ENCODE measurements around the gene VASP.

Gene VASP

GRCh38 chr19:45470762-45471081, 36.6 kb upstream of the VASP start:
- TF ChIP-seq ZFX (IDR thresholded peaks at IDR 0.05): no peak
- H3K27ac ChIP-seq: no peak overlapping the region

DNA sequence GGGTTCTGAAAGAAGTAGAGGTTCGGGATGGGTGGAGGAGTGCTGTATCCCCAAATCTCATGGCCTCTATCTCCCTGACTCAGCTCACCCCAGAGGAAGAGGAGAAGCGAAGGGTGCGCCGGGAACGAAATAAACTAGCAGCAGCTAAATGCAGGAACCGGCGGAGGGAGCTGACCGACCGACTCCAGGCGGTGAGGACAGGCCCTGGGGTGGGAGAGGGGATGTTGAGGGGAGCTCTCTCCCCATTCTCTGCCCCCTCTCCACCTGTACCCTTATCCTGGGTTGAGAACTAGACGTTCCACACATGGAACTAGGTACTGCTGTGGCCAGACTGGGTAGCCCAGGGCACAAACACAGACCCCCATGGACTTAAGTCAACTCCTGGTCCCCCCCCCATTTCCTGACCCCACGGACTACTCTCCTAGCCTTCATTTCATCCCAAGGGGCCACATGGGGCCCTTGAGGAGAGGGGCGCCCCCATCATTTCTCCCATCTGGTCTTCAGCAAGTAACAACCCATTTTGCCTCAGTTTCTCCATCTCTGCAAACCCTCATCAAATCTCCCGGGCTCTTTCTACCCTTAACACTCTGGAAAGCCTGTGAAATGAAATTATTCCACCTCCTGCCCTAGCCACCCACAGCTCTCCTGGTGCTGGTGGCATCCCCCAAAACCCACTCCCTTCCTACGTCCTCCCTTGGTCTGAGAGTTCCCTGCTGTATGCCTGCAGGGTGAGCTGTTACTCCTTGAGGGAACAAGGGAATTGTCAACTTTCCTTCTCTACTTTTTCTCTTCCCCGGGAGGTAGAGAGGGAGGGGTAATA, 36.0 kb upstream of the VASP start:
- H3K27ac ChIP-seq: no peak overlapping the region

DNA sequence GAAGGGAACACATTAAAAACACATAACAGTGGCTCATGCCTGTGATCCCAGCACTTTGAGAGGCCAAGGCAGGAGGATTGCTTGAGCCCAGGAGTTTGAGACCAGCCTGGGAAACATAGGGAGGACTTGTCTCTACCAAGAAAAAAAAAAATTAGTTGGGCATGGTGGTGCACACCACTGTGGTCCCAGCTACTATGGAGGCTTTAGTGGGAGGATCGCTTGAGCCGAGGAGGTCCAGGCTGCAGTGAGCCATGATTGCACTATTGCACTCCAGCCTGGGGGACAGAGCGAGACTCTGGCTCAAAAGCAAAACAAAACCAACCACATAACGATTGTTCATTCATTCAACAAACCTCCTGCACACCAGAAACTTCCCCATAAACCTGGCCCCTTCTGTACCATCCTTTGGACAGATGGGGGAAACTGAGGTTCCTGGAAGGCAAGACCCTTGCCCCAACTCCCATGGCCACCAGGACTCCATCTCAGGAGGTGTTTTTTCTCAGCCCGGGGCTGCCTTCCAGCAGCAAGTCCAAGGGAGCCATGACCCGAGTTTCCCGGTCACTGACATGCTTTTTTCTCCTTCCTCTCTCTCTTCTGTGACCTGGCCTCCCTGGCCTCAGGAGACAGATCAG, 35.2 kb upstream of the VASP start:
- no peak overlapping the region for H3K27ac ChIP-seq
- TF ChIP-seq CTCF (conservative IDR thresholded peaks at IDR 0.05) (no peak), ZFX (IDR thresholded peaks at IDR 0.05) (no peak)

More for the DNA sequence above, 36.0 kb upstream of the VASP start:
- TF ChIP-seq CTCF (conservative IDR thresholded peaks at IDR 0.05) (no peak), ZFX (IDR thresholded peaks at IDR 0.05) (no peak)

- TF ChIP-seq CTCF (conservative IDR thresholded peaks at IDR 0.05) (no peak), ZFX (IDR thresholded peaks at IDR 0.05) (no peak)
- H3K27ac ChIP-seq: no peak overlapping the region
These were observed 34.5 kb upstream of the VASP start for GRCh38 chr19:45472563-45473366.

- TF ChIP-seq CTCF (conservative IDR thresholded peaks at IDR 0.05) (no peak), ZFX (IDR thresholded peaks at IDR 0.05) (no peak)
- H3K27ac ChIP-seq: no peak overlapping the region
These were observed 34.0 kb upstream of the VASP start for GRCh38 chr19:45473367-45473681.

DNA sequence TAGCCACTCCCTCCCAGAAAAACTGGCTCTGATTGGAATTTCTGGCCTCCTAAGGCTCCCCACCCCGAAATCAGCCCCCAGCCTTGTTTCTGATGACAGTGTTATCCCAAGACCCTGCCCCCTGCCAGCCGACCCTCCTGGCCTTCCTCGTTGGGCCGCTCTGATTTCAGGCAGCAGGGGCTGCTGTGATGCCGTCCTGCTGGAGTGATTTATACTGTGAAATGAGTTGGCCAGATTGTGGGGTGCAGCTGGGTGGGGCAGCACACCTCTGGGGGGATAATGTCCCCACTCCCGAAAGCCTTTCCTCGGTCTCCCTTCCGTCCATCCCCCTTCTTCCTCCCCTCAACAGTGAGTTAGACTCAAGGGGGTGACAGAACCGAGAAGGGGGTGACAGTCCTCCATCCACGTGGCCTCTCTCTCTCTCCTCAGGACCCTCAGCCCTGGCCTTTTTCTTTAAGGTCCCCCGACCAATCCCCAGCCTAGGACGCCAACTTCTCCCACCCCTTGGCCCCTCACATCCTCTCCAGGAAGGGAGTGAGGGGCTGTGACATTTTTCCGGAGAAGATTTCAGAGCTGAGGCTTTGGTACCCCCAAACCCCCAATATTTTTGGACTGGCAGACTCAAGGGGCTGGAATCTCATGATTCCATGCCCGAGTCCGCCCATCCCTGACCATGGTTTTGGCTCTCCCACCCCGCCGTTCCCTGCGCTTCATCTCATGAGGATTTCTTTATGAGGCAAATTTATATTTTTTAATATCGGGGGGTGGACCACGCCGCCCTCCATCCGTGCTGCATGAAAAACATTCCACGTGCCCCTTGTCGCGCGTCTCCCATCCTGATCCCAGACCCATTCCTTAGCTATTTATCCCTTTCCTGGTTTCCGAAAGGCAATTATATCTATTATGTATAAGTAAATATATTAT, 33.3 kb upstream of the VASP start:
- TF ChIP-seq ZFX (IDR thresholded peaks at IDR 0.05) (no peak), CTCF (conservative IDR thresholded peaks at IDR 0.05) (no peak)
- no peak overlapping the region for H3K27ac ChIP-seq

Measured in C4-2B (cell line).